ENCODE data around the gene MATN4. TPM values are rescaled to one million over a fixed set of nuclear protein-coding genes. Genes with fewer than 3 reads are reported as not detected.

The MATN4 gene
- total RNA-seq, 1 donor from 2014 or later: not detected

- no peak overlapping the region for H3K4me3 ChIP-seq
- no peaks in the 10 kb centered on the region for H3K9me3 ChIP-seq (replicated peaks)
- H3K36me3 ChIP-seq: no peaks in the 10 kb centered on the region
- H3K27ac ChIP-seq (replicated peaks): no peak overlapping the region
- peaks cover 62% of the 10 kb centered on the region for H3K27me3 ChIP-seq (ENCODE audit: low read depth)
- intact Hi-C loops (cut with micrococcal nuclease): no loop called here
- no peak for DNase-seq
- no peak for TF ChIP-seq CTCF (IDR thresholded peaks at IDR 0.05; ENCODE audit: borderline replicate concordance)
- peaks cover 21% of the 10 kb centered on the region for H3K4me1 ChIP-seq
These were observed 13.4 kb downstream of the MATN4 start for GRCh38 chr20:45294659-45295058.

- Histone ChIP-seq H3K9me3 (replicated peaks) (no peaks in the 10 kb centered on the region), H3K4me3 (peak overlapping the region; percentile 70)
- peak; percentile 19 for TF ChIP-seq CTCF (IDR thresholded peaks at IDR 0.05; ENCODE audit: borderline replicate concordance)
These were observed 14.1 kb downstream of the MATN4 start for GRCh38 chr20:45294003-45294368.

GRCh38 chr20:45293041-45294002, 14.8 kb downstream of the MATN4 start:
- H3K36me3 ChIP-seq: no peaks in the 10 kb centered on the region
- H3K27me3 ChIP-seq (ENCODE audit: low read depth): peaks cover 64% of the 10 kb centered on the region
- peak; percentile 96 for TF ChIP-seq CTCF (IDR thresholded peaks at IDR 0.05; ENCODE audit: borderline replicate concordance)
- peak overlapping the region; percentile 27 for H3K27ac ChIP-seq (replicated peaks)
- no peaks in the 10 kb centered on the region for H3K9me3 ChIP-seq (replicated peaks)
- peaks cover 21% of the 10 kb centered on the region for H3K4me1 ChIP-seq
- DNase-seq: peak; percentile 78
- intact Hi-C loops (cut with micrococcal nuclease): no loop called here
- peak overlapping the region; percentile 70 for H3K4me3 ChIP-seq

More at GRCh38 chr20:45294003-45294368, 14.1 kb downstream of the MATN4 start:
- intact Hi-C loops (cut with micrococcal nuclease): no loop called here
- Histone ChIP-seq H3K4me1 (peaks cover 21% of the 10 kb centered on the region), H3K27me3 (ENCODE audit: low read depth) (peaks cover 63% of the 10 kb centered on the region), H3K36me3 (no peaks in the 10 kb centered on the region), H3K27ac (replicated peaks) (no peak overlapping the region)
- DNase-seq: no peak

- intact Hi-C loops (cut with micrococcal nuclease): no loop called here
- H3K27me3 ChIP-seq (ENCODE audit: low read depth): peaks cover 64% of the 10 kb centered on the region
- no peak for DNase-seq
These were observed 15.8 kb downstream of the MATN4 start for GRCh38 chr20:45292343-45292742.

GRCh38 chr20:45291526-45291925, 16.6 kb downstream of the MATN4 start:
- H3K9me3 ChIP-seq (replicated peaks): no peaks in the 10 kb centered on the region
- DNase-seq: no peak
- intact Hi-C loops (cut with micrococcal nuclease): no loop called here
- peaks cover 64% of the 10 kb centered on the region for H3K27me3 ChIP-seq (ENCODE audit: low read depth)
- TF ChIP-seq CTCF (IDR thresholded peaks at IDR 0.05; ENCODE audit: borderline replicate concordance): no peak
- no peak overlapping the region for H3K27ac ChIP-seq (replicated peaks)
- H3K4me1 ChIP-seq: peaks cover 21% of the 10 kb centered on the region
- no peaks in the 10 kb centered on the region for H3K36me3 ChIP-seq
- no peak overlapping the region for H3K4me3 ChIP-seq

More at GRCh38 chr20:45292343-45292742, 15.8 kb downstream of the MATN4 start:
- no peaks in the 10 kb centered on the region for H3K9me3 ChIP-seq (replicated peaks)
- no peak overlapping the region for H3K27ac ChIP-seq (replicated peaks)
- H3K4me1 ChIP-seq: peaks cover 21% of the 10 kb centered on the region
- no peaks in the 10 kb centered on the region for H3K36me3 ChIP-seq
- TF ChIP-seq CTCF (IDR thresholded peaks at IDR 0.05; ENCODE audit: borderline replicate concordance): no peak
- no peak overlapping the region for H3K4me3 ChIP-seq
